PC-3 (cell line): ENCODE measurements around the gene CSTPP1.

ENCODE experiments used
- EZH2 ChIP-seq: fragments of 300-600 bp; sonication (generic); IDR thresholded peaks from one replicate; pipeline ENCODE4 v1.6.1; 2017; ENCODE audit warnings: antibody characterized with exemption, mild to moderate bottlenecking, low read length; ENCODE audit not compliant: unreplicated experiment
- EZH2phosphoT487 ChIP-seq: fragments of 300-600 bp; sonication (generic); IDR thresholded peaks from 2 replicates; pipeline ENCODE4 v1.6.1; 2018; ENCODE audit warnings: mild to moderate bottlenecking, antibody characterized with exemption, low read length, borderline replicate concordance
- TF ChIP-seq, protein P1 (sequence below): fragments of 300-600 bp; sonication (generic); conservative IDR thresholded peaks from 2 replicates; pipeline ENCODE4 v1.5.1; 2017; ENCODE audit warnings: antibody characterized with exemption, low read depth, mild to moderate bottlenecking, low read length

GRCh38 chr11:47071791-47072261 lies 135.3 kb downstream of the CSTPP1 start:
- TF ChIP-seq, protein P1, sequence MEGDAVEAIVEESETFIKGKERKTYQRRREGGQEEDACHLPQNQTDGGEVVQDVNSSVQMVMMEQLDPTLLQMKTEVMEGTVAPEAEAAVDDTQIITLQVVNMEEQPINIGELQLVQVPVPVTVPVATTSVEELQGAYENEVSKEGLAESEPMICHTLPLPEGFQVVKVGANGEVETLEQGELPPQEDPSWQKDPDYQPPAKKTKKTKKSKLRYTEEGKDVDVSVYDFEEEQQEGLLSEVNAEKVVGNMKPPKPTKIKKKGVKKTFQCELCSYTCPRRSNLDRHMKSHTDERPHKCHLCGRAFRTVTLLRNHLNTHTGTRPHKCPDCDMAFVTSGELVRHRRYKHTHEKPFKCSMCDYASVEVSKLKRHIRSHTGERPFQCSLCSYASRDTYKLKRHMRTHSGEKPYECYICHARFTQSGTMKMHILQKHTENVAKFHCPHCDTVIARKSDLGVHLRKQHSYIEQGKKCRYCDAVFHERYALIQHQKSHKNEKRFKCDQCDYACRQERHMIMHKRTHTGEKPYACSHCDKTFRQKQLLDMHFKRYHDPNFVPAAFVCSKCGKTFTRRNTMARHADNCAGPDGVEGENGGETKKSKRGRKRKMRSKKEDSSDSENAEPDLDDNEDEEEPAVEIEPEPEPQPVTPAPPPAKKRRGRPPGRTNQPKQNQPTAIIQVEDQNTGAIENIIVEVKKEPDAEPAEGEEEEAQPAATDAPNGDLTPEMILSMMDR, result no peak
- no peak for TF ChIP-seq EZH2
- no peak for TF ChIP-seq EZH2phosphoT487
